Neural cell (in vitro differentiated cells): ENCODE data around the gene RBKS. TPM values are rescaled to one million over a fixed set of nuclear protein-coding genes. Genes with fewer than 3 reads are reported as not detected.

Experiments
- H2AFZ ChIP-seq: fragments of 200-600, 300-800 bp; sonication (generic), shearing (Covaris generic); 2 replicates; pipeline ENCODE4 v1.6.0; 2014; ENCODE audit warnings: low read depth, mild to moderate bottlenecking, antibody characterized with exemption, low read length, moderate library complexity
- H3F3A ChIP-seq: fragments of 200-600 bp; shearing (Covaris generic); 2 replicates; pipeline ENCODE4 v1.6.1; 2016; ENCODE audit warnings: mild to moderate bottlenecking, moderate library complexity, mixed read lengths, antibody characterized with exemption, low read length; ENCODE audit not compliant: insufficient read depth, poor library complexity, severe bottlenecking
- H3K27ac ChIP-seq: fragments of 200-600, 300-800 bp; sonication (generic), shearing (Covaris generic); 2 replicates; pipeline ENCODE4 v1.5.1; 2014; ENCODE audit warnings: mild to moderate bottlenecking, low read length, moderate library complexity
- H3K27me3 ChIP-seq: fragments of 300-800, 200-600 bp; sonication (generic), shearing (Covaris generic); 2 replicates; pipeline ENCODE4 v1.6.0; 2014; ENCODE audit warnings: mild to moderate bottlenecking, low read depth, low read length, moderate library complexity; ENCODE audit not compliant: insufficient read depth
- H3K36me3 ChIP-seq: fragments of 300-800, 200-600 bp; sonication (generic), shearing (Covaris generic); 2 replicates; pipeline ENCODE4 v1.5.1; 2014; ENCODE audit warnings: mild to moderate bottlenecking, antibody characterized with exemption, low read length, moderate library complexity; ENCODE audit not compliant: insufficient read depth
- H3K4me2 ChIP-seq: fragments of 300-800, 200-600 bp; sonication (generic), shearing (Covaris generic); 2 replicates; pipeline ENCODE4 v1.6.0; 2014; ENCODE audit warnings: mild to moderate bottlenecking, low read length
- H3K4me3 ChIP-seq: fragments of 300-800, 200-600 bp; sonication (generic), shearing (Covaris generic); 2 replicates; pipeline ENCODE4 v1.5.1; 2014; ENCODE audit warnings: mild to moderate bottlenecking, low read length, moderate library complexity
- H3K79me2 ChIP-seq: fragments of 200-600 bp; shearing (Covaris generic); replicated peaks from 2 replicates; pipeline ENCODE4 v1.6.0; 2014; ENCODE audit warnings: mild to moderate bottlenecking, low read length, moderate library complexity; ENCODE audit not compliant: insufficient read depth
- H3K9ac ChIP-seq: fragments of 300-800, 200-600 bp; sonication (generic), shearing (Covaris generic); 2 replicates; pipeline ENCODE4 v1.6.1; 2016; ENCODE audit warnings: mild to moderate bottlenecking, low read length, mixed read lengths
- H3K9me2 ChIP-seq: fragments of 200-600 bp; shearing (Covaris generic); 2 replicates; pipeline ENCODE4 v1.6.1; 2016; ENCODE audit warnings: mild to moderate bottlenecking, low read length, mixed read lengths; ENCODE audit not compliant: insufficient read depth
- H3K9me3 ChIP-seq: fragments of 200-600, 300-800 bp; sonication (generic), shearing (Covaris generic); 2 replicates; pipeline ENCODE4 v1.6.1; 2016; ENCODE audit warnings: mild to moderate bottlenecking, mixed run types, low read length, moderate library complexity, mixed read lengths
- H4K20me1 ChIP-seq: fragments of 200-600 bp; shearing (Covaris generic); 2 replicates; pipeline ENCODE4 v1.6.1; 2016; ENCODE audit warnings: mild to moderate bottlenecking, mixed run types; ENCODE audit not compliant: insufficient read depth
- EP300 ChIP-seq: fragments of 450-650 bp; conservative IDR thresholded peaks from 2 replicates; pipeline ENCODE4 v1.6.1; 2014; ENCODE audit warnings: antibody characterized with exemption, mild to moderate bottlenecking, moderate library complexity; ENCODE audit not compliant: poor library complexity, severe bottlenecking
- EZH2 ChIP-seq: fragments of 200-600, 300-800 bp; shearing (Covaris generic), sonication (generic); IDR thresholded peaks from 2 replicates; pipeline ENCODE4 v1.6.1; 2014; ENCODE audit warnings: antibody characterized with exemption, low read length, borderline replicate concordance, mild to moderate bottlenecking; ENCODE audit not compliant: insufficient read depth, poor library complexity, severe bottlenecking
- MXI1 ChIP-seq: fragments of 450-650 bp; conservative IDR thresholded peaks from 2 replicates; pipeline ENCODE4 v1.6.1; 2014; ENCODE audit warnings: antibody characterized with exemption, mild to moderate bottlenecking; ENCODE audit not compliant: poor library complexity, severe bottlenecking
- POLR2AphosphoS5 ChIP-seq: IDR thresholded peaks from 2 replicates; pipeline ENCODE4 v1.6.1; 2012
- RAD21 ChIP-seq: fragments of 450-650 bp; conservative IDR thresholded peaks from 2 replicates; pipeline ENCODE4 v1.6.1; 2014; ENCODE audit warnings: antibody characterized with exemption, mild to moderate bottlenecking, moderate library complexity
- SMC3 ChIP-seq: fragments of 450-650 bp; conservative IDR thresholded peaks from 2 replicates; pipeline ENCODE4 v1.6.1; 2014; ENCODE audit warnings: antibody characterized with exemption, mild to moderate bottlenecking, moderate library complexity; ENCODE audit not compliant: poor library complexity
- TAF1 ChIP-seq: IDR thresholded peaks from 2 replicates; pipeline ENCODE4 v1.6.1; 2012; ENCODE audit warnings: low read depth
- polyA plus RNA-seq: library from polyadenylated mRNA; depleted of rRNA; stranded (reverse); fragments of >200 nt; gene quantifications from 2 replicates; pipeline ENCODE4 v1.2.3, GENCODE V29; 2014
- TF ChIP-seq, protein P1 (sequence below): fragments of 450-650 bp; IDR thresholded peaks from 2 replicates; pipeline ENCODE4 v1.5.1; 2014; ENCODE audit warnings: antibody characterized with exemption, mild to moderate bottlenecking, moderate library complexity; ENCODE audit not compliant: poor library complexity, severe bottlenecking
- TF ChIP-seq, protein P2 (sequence below): IDR thresholded peaks from 2 replicates; pipeline ENCODE4 v1.6.1; 2012; ENCODE audit warnings: borderline replicate concordance

Gene RBKS
- polyA plus RNA-seq, 1 donor from 2014 or later = 5.4 TPM

DNA sequence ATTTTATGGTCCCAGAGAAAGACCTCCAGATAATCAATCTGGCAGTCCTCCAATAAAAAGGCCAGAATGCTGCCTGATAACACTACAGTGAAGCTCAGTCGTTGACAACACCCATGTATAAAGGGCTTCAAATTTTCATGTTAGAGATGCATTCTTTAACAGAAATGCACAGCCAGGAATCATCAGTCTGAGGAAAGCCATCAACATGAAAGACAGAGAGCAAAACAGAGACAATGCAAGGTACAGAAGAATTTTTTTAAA lies 14.1 kb upstream of the RBKS start:
- Histone ChIP-seq H3K9me3 (no peaks in the 10 kb centered on the region), H3K4me3 (no peak overlapping the region), H3K9me2 (no peaks in the 10 kb centered on the region), H2AFZ (no peak overlapping the region), H3F3A (no peaks in the 10 kb centered on the region), H3K27ac (no peak overlapping the region), H3K36me3 (no peaks in the 10 kb centered on the region), H4K20me1 (no peaks in the 10 kb centered on the region), H3K4me2 (no peak overlapping the region), H3K79me2 (no peaks in the 10 kb centered on the region), H3K9ac (no peak overlapping the region), H3K27me3 (no peaks in the 10 kb centered on the region)
- TF ChIP-seq RAD21 = no peak
- TF ChIP-seq, protein P1, sequence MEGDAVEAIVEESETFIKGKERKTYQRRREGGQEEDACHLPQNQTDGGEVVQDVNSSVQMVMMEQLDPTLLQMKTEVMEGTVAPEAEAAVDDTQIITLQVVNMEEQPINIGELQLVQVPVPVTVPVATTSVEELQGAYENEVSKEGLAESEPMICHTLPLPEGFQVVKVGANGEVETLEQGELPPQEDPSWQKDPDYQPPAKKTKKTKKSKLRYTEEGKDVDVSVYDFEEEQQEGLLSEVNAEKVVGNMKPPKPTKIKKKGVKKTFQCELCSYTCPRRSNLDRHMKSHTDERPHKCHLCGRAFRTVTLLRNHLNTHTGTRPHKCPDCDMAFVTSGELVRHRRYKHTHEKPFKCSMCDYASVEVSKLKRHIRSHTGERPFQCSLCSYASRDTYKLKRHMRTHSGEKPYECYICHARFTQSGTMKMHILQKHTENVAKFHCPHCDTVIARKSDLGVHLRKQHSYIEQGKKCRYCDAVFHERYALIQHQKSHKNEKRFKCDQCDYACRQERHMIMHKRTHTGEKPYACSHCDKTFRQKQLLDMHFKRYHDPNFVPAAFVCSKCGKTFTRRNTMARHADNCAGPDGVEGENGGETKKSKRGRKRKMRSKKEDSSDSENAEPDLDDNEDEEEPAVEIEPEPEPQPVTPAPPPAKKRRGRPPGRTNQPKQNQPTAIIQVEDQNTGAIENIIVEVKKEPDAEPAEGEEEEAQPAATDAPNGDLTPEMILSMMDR = no peak

DNA sequence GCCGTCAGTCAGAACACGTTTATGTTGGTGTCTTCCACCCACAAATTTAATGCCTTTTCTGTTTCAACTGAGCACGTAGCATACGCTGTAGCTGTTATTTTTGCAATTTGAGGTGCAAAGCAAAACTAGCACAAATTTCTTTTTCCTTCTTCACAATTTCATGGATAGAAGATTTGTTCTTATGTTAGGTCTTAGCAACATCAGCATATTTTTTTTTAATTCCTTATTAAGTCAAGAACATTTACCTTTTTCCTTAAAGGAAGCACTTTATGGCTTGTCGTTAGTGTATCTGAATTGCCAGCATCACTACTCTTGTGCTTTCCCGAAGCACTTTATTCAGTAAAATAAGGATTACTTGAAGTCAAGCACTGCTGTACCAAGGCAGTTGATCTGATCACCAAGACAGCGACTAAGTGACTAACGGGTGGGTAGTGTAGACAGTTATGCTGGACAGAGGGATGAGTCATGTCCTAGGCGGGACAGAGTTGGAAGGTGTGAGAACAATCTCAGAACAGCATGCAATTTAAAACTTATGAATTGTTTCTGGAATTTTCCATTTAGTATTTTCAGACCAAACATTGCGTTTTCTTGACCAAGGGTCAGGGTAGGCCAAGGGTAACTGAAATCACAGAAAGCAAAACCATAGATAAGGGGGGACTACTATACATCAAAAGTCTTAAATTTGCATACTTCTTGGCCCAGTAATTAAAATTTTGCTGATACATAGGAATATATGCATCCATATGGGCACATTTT lies 13.6 kb upstream of the RBKS start:
- H3F3A ChIP-seq = no peaks in the 10 kb centered on the region
- no peaks in the 10 kb centered on the region for H3K27me3 ChIP-seq
- H4K20me1 ChIP-seq = no peaks in the 10 kb centered on the region
- no peak overlapping the region for H3K27ac ChIP-seq
- no peaks in the 10 kb centered on the region for H3K9me2 ChIP-seq
- H3K79me2 ChIP-seq = no peaks in the 10 kb centered on the region
- H2AFZ ChIP-seq = no peak overlapping the region
- H3K4me3 ChIP-seq = no peak overlapping the region
- no peaks in the 10 kb centered on the region for H3K9me3 ChIP-seq
- H3K4me2 ChIP-seq = no peak overlapping the region
- H3K36me3 ChIP-seq = no peaks in the 10 kb centered on the region
- H3K9ac ChIP-seq = no peak overlapping the region
- no peak for TF ChIP-seq POLR2AphosphoS5
- TF ChIP-seq, protein P1 = no peak
- no peak for TF ChIP-seq MXI1
- no peak for TF ChIP-seq SMC3

DNA sequence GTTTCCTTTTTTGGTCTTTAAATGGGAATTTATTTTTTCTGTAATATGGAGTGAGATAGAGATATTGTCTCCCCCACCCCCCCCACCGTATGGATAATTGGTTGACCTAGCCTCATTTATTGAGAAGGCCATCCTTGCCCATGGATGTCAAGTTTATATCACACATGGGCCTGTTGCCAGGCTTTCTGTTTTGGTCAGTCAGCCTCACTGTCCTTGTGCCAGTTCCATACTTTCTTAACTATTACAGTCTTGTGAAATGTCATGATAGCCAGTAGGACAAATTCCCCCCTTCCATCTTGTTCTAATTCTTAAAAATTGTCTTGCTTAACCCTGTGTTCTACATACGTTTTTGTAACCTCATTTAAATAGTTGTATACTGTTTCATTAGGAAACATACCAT lies 12.8 kb upstream of the RBKS start:
- H3K27me3 ChIP-seq = no peaks in the 10 kb centered on the region
- no peaks in the 10 kb centered on the region for H3K9me2 ChIP-seq
- no peak overlapping the region for H3K9ac ChIP-seq
- TF ChIP-seq EP300 (no peak), POLR2AphosphoS5 (no peak), MXI1 (no peak), TAF1 (no peak), EZH2 (no peak), RAD21 (no peak), SMC3 (no peak)
- TF ChIP-seq, protein P2, sequence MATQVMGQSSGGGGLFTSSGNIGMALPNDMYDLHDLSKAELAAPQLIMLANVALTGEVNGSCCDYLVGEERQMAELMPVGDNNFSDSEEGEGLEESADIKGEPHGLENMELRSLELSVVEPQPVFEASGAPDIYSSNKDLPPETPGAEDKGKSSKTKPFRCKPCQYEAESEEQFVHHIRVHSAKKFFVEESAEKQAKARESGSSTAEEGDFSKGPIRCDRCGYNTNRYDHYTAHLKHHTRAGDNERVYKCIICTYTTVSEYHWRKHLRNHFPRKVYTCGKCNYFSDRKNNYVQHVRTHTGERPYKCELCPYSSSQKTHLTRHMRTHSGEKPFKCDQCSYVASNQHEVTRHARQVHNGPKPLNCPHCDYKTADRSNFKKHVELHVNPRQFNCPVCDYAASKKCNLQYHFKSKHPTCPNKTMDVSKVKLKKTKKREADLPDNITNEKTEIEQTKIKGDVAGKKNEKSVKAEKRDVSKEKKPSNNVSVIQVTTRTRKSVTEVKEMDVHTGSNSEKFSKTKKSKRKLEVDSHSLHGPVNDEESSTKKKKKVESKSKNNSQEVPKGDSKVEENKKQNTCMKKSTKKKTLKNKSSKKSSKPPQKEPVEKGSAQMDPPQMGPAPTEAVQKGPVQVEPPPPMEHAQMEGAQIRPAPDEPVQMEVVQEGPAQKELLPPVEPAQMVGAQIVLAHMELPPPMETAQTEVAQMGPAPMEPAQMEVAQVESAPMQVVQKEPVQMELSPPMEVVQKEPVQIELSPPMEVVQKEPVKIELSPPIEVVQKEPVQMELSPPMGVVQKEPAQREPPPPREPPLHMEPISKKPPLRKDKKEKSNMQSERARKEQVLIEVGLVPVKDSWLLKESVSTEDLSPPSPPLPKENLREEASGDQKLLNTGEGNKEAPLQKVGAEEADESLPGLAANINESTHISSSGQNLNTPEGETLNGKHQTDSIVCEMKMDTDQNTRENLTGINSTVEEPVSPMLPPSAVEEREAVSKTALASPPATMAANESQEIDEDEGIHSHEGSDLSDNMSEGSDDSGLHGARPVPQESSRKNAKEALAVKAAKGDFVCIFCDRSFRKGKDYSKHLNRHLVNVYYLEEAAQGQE = no peak
- TF ChIP-seq, protein P1 = no peak
- H3F3A ChIP-seq = no peaks in the 10 kb centered on the region
- H2AFZ ChIP-seq = no peak overlapping the region
- H3K79me2 ChIP-seq = no peaks in the 10 kb centered on the region
- H3K4me3 ChIP-seq = no peak overlapping the region
- H3K27ac ChIP-seq = no peak overlapping the region
- H3K4me2 ChIP-seq = no peak overlapping the region
- H3K36me3 ChIP-seq = no peaks in the 10 kb centered on the region
- no peaks in the 10 kb centered on the region for H4K20me1 ChIP-seq
- no peaks in the 10 kb centered on the region for H3K9me3 ChIP-seq
